Lower lobe of right lung (tissue), 2 donors: ENCODE results near the gene KPNA3. TPM values are rescaled to one million over a fixed set of nuclear protein-coding genes. Genes with fewer than 3 reads are reported as not detected.
"Not testable (repeated sequence)": the region's sequence is repeated elsewhere in the genome, so short reads cannot be mapped to it uniquely, and the experiment has no call there.

Source experiments
- ATAC-seq, 2 donors: fragments of 200-7000 bp; cut with Tn5 transposase; one replicate each; pipeline ENCODE4 v1.9.1; 2020 to 2022; ENCODE audit warnings: mild to moderate bottlenecking in 2 of 2, moderate library complexity in 2 of 2
- DNase-seq: peaks from one replicate; pipeline ENCODE4 v3.0.0-alpha.2; 2020
- H3K27ac ChIP-seq: fragments of 200-600 bp; one replicate; pipeline ENCODE4 v1.8.0; 2022
- H3K27me3 ChIP-seq: fragments of 200-600 bp; one replicate; pipeline ENCODE4 v1.8.0; 2022; ENCODE audit warnings: low read depth
- H3K36me3 ChIP-seq: fragments of 200-600 bp; one replicate; pipeline ENCODE4 v1.8.0; 2022; ENCODE audit warnings: mild to moderate bottlenecking
- H3K4me1 ChIP-seq: fragments of 200-600 bp; one replicate; pipeline ENCODE4 v1.8.0; 2022
- H3K4me3 ChIP-seq: fragments of 200-600 bp; one replicate; pipeline ENCODE4 v1.8.0; 2022; ENCODE audit warnings: mild to moderate bottlenecking
- H3K9me3 ChIP-seq: fragments of 200-600 bp; one replicate; pipeline ENCODE4 v1.8.0; 2022
- CTCF ChIP-seq: fragments of 200-600 bp; IDR thresholded peaks from one replicate; pipeline ENCODE4 v1.8.0; 2022; ENCODE audit warnings: antibody characterized with exemption, mild to moderate bottlenecking
- intact Hi-C: fragments of 100-400 bp; cut with DNase I; formaldehyde crosslinking; loops from one replicate; pipeline ENCODE4 v1.11.0; 2022
- total RNA-seq: library from RNA; stranded (reverse); fragmentation: NEBNext Ultra II Directional; extraction: Animal tissue kit (Norgen Biotek cat#: 25700); gene quantifications from one replicate; pipeline ENCODE4 v1.2.1, GENCODE V29; 2021
- donor health status: DM: no; HTN: yes; CAD: no; lungs with severe emphysema.

The KPNA3 gene
- total RNA-seq, 1 donor from 2014 or later: 31.9 TPM

- Histone ChIP-seq H3K4me3 (no peak overlapping the region), H3K36me3 (no peaks in the 10 kb centered on the region), H3K9me3 (no peaks in the 10 kb centered on the region), H3K27ac (no peak overlapping the region), H3K4me1 (no peaks in the 10 kb centered on the region), H3K27me3 (no peaks in the 10 kb centered on the region)
- no peak for DNase-seq
- peak in 1 of 2 donors; percentile 64 for ATAC-seq
- intact Hi-C loops: no loop called here
- TF ChIP-seq CTCF: no peak
These were observed 13.6 kb upstream of the KPNA3 start for GRCh38 chr13:49806126-49806536.

GRCh38 chr13:49803047-49803446 is 10.6 kb upstream of the KPNA3 start:
- DNase-seq, intact Hi-C loops, H3K4me3 ChIP-seq, H3K27ac ChIP-seq, ATAC-seq, H3K9me3 ChIP-seq, H3K4me1 ChIP-seq, H3K36me3 ChIP-seq, H3K27me3 ChIP-seq: not testable (repeated sequence)

GRCh38 chr13:49802426-49802825 is 9.9 kb upstream of the KPNA3 start:
- Histone ChIP-seq H3K9me3 (no peaks in the 10 kb centered on the region), H3K36me3 (no peaks in the 10 kb centered on the region), H3K27ac (no peak overlapping the region), H3K27me3 (no peaks in the 10 kb centered on the region), H3K4me1 (no peaks in the 10 kb centered on the region), H3K4me3 (no peak overlapping the region)
- TF ChIP-seq CTCF: no peak
- no peak for DNase-seq
- no peak for ATAC-seq
- intact Hi-C loops: no loop called here

- Histone ChIP-seq H3K4me3 (peak overlapping the region; percentile 93), H3K36me3 (no peaks in the 10 kb centered on the region), H3K9me3 (no peaks in the 10 kb centered on the region), H3K27ac (peak overlapping the region; percentile 96), H3K4me1 (peaks cover 41% of the 10 kb centered on the region), H3K27me3 (no peaks in the 10 kb centered on the region)
- ATAC-seq: peak; percentile 50 to 58
- TF ChIP-seq CTCF: no peak
- DNase-seq: peak; percentile 71
- intact Hi-C loops: no loop called here
These were observed 552 bp downstream of the KPNA3 start for GRCh38 chr13:49791711-49792549.

- Histone ChIP-seq H3K4me3 (peak overlapping the region; percentile 93), H3K27ac (peak overlapping the region; percentile 96), H3K9me3 (no peaks in the 10 kb centered on the region), H3K4me1 (peaks cover 47% of the 10 kb centered on the region), H3K27me3 (no peaks in the 10 kb centered on the region), H3K36me3 (no peaks in the 10 kb centered on the region)
- no peak for DNase-seq
- no peak for TF ChIP-seq CTCF
- no peak for ATAC-seq
- intact Hi-C loops: no loop called here
These were observed 1.2 kb downstream of the KPNA3 start for GRCh38 chr13:49791315-49791710.

GRCh38 chr13:49789968-49790367 is 2.5 kb downstream of the KPNA3 start:
- no peaks in the 10 kb centered on the region for H3K27me3 ChIP-seq
- DNase-seq: no peak
- H3K36me3 ChIP-seq: no peaks in the 10 kb centered on the region
- no peak for ATAC-seq
- H3K4me1 ChIP-seq: peaks cover 49% of the 10 kb centered on the region
- no peak overlapping the region for H3K4me3 ChIP-seq
- TF ChIP-seq CTCF: no peak
- no peak overlapping the region for H3K27ac ChIP-seq
- no peaks in the 10 kb centered on the region for H3K9me3 ChIP-seq
- intact Hi-C loops: no loop called here
